ENCODE data around the gene RBM33.

- TF ChIP-seq, protein P1, sequence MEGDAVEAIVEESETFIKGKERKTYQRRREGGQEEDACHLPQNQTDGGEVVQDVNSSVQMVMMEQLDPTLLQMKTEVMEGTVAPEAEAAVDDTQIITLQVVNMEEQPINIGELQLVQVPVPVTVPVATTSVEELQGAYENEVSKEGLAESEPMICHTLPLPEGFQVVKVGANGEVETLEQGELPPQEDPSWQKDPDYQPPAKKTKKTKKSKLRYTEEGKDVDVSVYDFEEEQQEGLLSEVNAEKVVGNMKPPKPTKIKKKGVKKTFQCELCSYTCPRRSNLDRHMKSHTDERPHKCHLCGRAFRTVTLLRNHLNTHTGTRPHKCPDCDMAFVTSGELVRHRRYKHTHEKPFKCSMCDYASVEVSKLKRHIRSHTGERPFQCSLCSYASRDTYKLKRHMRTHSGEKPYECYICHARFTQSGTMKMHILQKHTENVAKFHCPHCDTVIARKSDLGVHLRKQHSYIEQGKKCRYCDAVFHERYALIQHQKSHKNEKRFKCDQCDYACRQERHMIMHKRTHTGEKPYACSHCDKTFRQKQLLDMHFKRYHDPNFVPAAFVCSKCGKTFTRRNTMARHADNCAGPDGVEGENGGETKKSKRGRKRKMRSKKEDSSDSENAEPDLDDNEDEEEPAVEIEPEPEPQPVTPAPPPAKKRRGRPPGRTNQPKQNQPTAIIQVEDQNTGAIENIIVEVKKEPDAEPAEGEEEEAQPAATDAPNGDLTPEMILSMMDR (IDR thresholded peaks at IDR 0.05; ENCODE audit: low read length) = no peak
- TF ChIP-seq EZH2 (IDR thresholded peaks at IDR 0.05; ENCODE audit: borderline replicate concordance, low read length) = no peak
These were observed 177.4 kb downstream of the RBM33 start for GRCh38 chr7:155821851-155822250.
